ACHN (cell line): ENCODE results near the gene FGB.

Experiments
- DNase-seq: peaks from one replicate; pipeline ENCODE4 v3.0.0-alpha.2; 2015
- in situ Hi-C: cut with HindIII; loops from 2 replicates; pipeline ENCODE4 v1.10.0; 2017; ENCODE audit warnings: low sequenced_read_pairs, low pct_ligation_motif_present, low pct_unique_long_range_greater_than_20kb

FGB gene

DNA sequence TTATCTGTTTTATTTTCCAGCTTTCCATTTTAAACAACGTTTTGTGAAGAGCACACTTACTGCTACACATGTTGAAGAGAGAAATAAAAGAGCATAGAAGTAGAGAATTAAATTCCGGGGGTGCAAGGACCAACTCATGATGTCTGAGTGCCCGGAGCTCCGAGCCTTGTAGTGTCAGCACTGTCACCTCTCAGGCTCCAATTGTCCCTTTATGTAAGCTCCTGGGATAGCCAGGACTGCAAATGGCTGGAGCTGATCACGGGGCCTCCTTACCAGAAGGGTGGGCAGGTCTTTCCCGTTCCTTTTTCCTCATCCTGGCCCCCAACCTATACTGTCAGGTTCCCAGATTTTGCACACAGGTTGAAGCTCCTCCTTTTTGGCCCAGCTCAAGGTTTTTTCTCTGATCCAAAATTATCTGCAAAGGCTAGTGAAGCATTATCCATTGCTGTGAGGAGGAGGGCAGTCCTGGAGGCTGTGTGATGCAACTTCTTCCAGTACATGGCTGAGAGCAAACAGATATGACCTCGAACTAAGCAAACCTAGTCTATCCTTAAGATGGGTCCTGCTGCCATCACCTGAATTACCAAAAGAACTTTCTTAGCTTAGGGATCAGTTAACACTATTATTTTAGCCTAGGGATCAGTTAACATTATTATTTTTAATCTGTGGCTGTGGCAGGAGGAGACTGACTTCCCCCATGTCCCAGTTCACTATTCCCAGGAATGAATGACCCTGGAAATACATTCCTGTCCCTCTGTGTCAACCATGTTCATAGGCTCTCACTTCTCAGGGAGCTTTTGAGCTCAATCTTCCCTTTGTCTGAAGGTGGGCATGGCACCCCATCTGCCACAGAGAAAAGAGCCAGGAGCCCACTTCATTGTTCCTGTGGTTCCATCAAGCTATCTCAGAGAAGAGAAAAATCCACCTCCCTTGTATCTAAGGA is 49.9 kb downstream of the FGB start, which contains the start of gene FGG:
TSS of gene FGG (minus strand) at position 185 of the 943 bp plus-strand sequence. CDS start at position 138, 47 bp downstream.
- in situ Hi-C loops, result no loop called here
- DNase-seq, result no peak

GRCh38 chr4:154614306-154614705 is 51.5 kb downstream of the FGB start:
- in situ Hi-C loops, result no loop called here
- no peak for DNase-seq

DNA sequence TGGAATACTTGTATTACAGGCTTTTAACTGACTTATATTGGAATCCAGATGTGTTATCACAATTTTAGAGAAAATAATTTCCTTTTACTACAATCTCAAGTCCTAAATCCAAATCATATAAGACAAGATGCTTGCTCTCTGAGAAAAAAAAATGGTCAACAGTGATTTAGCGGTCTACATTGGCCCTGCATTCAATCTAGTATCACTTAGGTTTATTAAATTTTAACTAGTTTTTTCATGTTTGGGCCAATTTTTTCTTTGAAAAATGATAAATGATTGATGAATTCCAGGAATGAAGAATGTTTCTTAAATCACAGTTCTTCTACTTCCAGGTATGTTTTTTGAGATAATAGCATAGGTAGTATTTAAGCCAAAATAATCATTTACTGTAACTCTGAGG is 52.4 kb downstream of the FGB start:
- no peak for DNase-seq

GRCh38 chr4:154616287-154616686 is 53.5 kb downstream of the FGB start:
- no peak for DNase-seq
- in situ Hi-C loops, result no loop called here

More for the DNA sequence above, 52.4 kb downstream of the FGB start:
- in situ Hi-C loops, result no loop called here

DNA sequence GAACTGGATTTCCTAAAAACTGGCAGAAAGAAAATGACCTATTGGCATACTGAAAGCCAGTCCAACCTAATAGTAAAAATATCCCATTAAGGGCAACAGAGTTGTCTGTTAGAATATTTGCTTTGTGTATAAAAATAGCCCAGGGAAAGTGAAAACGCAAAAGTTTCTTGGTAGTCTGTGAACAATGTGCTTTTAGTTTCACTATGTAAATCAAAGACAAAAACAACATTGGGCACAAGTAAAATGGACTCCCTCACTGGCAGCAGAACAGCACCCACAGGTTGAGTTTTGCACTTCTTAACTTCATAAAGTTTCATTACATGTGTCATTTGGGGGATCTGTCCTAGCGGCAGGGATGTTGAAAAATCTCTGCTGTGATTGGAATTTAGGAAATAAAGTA is 53.9 kb downstream of the FGB start:
- DNase-seq, result no peak
- in situ Hi-C loops, result no loop called here

DNA sequence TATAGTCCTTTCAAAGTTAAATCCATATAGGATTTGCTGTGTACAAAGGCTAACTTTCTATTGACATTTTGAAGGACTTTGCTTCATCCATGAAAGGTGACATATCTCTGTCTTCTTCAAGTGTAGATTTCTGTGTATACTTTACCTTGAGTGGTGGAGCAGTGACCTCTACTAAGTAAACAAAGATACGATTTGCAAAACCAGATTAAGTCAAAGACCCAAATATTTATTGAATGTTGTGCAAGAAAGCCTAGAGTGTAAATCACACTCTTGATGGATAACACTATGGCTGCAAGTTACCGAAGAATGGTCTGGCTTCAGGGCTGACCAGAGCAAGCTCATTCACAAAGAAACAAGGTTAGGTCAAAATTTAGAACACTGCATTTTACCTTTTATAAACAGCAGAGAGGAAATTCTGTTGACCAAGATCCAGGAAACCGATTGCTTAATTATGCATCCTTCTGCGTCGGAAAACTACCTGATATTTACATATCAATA is 55.1 kb downstream of the FGB start:
- no peak for DNase-seq
- in situ Hi-C loops, result no loop called here

DNA sequence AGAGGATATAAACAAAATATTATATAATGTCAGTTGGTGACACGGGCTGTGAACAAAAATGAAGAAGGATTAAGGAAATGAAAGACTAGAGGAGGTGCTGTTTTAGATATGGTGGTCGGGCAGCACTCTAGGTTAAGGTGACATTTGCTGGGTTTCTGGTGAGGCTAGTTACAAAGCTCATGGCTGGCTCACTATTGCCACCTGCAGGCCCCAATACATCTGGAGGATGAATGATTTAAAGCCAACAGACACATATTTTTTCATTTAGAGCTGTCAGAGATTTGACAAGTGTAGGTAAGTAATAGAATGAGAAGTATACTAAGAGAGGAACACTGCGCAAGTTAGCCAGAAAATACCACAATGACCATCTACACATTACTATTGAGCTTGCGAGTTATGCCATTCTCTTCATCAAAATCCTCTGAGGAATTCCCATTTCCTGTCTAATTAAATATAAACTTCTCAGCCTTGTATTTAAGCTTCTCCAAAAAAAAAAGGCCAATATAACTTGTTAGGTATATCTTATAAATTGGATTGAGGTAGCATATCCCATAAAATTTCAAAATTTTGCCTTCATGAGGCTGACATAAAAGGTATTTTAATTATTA is 56.0 kb downstream of the FGB start:
- DNase-seq, result peak; percentile 55
- in situ Hi-C loops, result no loop called here

DNA sequence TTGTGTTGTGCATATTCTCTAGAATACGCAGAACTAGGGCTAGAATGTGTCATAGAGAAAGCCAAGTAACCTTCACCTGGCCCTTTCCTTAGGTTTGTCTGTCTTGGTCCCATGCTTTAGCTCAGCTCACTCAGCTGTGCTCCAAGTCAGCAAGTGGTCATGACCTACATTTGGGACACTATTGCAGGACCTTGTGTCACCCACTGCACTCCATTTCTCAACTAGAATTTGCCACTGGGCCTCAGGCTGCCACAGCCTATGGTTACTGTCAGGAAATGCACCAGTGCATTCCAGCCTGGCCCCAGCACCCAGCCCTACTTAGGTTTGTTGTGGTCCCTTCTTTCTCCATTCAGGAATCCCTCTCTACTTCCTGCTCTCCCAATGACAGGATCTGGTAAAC is 57.3 kb downstream of the FGB start:
- in situ Hi-C loops, result no loop called here
- DNase-seq, result no peak
